GM23248 (cell line): ENCODE measurements around the gene HEY2.

Experiments used
- EZH2 ChIP-seq: fragments of 200-600 bp; sonication (generic); IDR thresholded peaks from 2 replicates; pipeline ENCODE4 v1.6.1; 2018; ENCODE audit warnings: antibody characterized with exemption, mild to moderate bottlenecking; ENCODE audit not compliant: insufficient read depth, poor library complexity, severe bottlenecking
- EZH2phosphoT487 ChIP-seq: fragments of 200-600 bp; sonication (generic); IDR thresholded peaks from 2 replicates; pipeline ENCODE4 v1.6.1; 2018; ENCODE audit warnings: antibody characterized with exemption, moderate library complexity, mild to moderate bottlenecking, low read depth; ENCODE audit not compliant: insufficient read depth

GRCh38 chr6:125750692-125751333 lies 1.4 kb downstream of the HEY2 start:
- TF ChIP-seq EZH2phosphoT487 (no peak), EZH2 (no peak)
